Cardiac fibroblast (primary cell): Measurements from ENCODE around the gene SYNPO2L.
"Not testable (repeated sequence)": the region's sequence is repeated elsewhere in the genome, so short reads cannot be mapped to it uniquely, and the experiment has no call there.

Experiments used
- DNase-seq, 2 donors: peaks; one replicate each; pipeline versions ENCODE4 v3.0.0 to v3.0.0-alpha.2; 2010; ENCODE audit warnings: low read depth in 2 of 2
- H3K4me3 ChIP-seq, 2 donors: replicated peaks in 1 of 2; 1 replicate in 1 of 2; 2 replicates in 1 of 2; pipeline ENCODE4 v1.5.1; 2011; ENCODE audit warnings: low read depth in 2 of 2, low read length in 2 of 2, mild to moderate bottlenecking in 2 of 2, moderate library complexity in 1 of 2
- CTCF ChIP-seq: IDR thresholded peaks from one replicate; pipeline ENCODE4 v1.5.1; 2011; ENCODE audit warnings: low read depth, mild to moderate bottlenecking, low read length, inconsistent platforms

Gene SYNPO2L, protein sequence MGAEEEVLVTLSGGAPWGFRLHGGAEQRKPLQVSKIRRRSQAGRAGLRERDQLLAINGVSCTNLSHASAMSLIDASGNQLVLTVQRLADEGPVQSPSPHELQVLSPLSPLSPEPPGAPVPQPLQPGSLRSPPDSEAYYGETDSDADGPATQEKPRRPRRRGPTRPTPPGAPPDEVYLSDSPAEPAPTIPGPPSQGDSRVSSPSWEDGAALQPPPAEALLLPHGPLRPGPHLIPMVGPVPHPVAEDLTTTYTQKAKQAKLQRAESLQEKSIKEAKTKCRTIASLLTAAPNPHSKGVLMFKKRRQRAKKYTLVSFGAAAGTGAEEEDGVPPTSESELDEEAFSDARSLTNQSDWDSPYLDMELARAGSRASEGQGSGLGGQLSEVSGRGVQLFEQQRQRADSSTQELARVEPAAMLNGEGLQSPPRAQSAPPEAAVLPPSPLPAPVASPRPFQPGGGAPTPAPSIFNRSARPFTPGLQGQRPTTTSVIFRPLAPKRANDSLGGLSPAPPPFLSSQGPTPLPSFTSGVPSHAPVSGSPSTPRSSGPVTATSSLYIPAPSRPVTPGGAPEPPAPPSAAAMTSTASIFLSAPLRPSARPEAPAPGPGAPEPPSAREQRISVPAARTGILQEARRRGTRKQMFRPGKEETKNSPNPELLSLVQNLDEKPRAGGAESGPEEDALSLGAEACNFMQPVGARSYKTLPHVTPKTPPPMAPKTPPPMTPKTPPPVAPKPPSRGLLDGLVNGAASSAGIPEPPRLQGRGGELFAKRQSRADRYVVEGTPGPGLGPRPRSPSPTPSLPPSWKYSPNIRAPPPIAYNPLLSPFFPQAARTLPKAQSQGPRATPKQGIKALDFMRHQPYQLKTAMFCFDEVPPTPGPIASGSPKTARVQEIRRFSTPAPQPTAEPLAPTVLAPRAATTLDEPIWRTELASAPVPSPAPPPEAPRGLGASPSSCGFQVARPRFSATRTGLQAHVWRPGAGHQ

DNA sequence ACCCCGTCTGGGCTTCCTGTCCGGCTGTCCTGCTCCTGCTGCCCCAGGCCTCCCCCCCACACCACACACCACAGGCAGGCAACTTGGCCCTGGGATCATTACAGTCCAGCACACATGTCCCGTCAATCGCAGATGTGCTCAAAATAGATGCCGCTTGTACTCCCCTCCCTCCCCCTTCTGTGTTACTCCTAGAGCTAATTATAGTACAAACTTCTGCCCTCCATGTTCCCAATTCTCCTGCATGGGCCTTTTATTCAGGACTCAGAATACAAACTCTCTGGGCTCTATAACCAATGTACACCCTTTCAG, at the start of gene SYNPO2L:
Gene SYNPO2L, minus strand, starts transcription at position 40 of the 309 bp plus-strand sequence. CDS start 107 bp downstream, outside the sequence.
- TF ChIP-seq CTCF: no peak
- DNase-seq: no peak
- H3K4me3 ChIP-seq: no peak within 1 kb of the TSS

- DNase-seq, H3K4me3 ChIP-seq: not testable (repeated sequence)
Observed at GRCh38 chr10:73703924-73704323, 48.1 kb upstream of the SYNPO2L start.

DNA sequence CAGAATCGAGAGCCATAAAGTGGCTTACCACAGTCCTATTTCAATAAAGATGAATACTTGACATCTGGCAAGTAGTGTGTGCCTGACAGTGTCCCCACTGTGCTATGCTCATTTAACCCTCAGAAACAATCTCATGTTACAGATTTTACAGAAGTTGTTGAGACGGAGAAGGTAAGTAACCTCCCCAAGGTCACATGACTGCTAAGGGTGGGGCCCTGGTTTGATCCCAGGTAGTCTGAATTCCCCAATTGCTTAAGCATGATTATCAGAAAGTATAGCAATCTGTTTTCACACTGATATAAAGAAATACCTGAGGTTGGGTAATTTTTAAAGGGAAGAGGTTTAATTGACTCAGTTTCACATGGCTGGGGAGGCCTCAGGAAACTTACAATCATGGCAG, 43.0 kb upstream of the SYNPO2L start:
- DNase-seq, H3K4me3 ChIP-seq: not testable (repeated sequence)

- not testable (repeated sequence) for DNase-seq, H3K4me3 ChIP-seq
Observed at GRCh38 chr10:73697675-73698159, 41.9 kb upstream of the SYNPO2L start, which contains the start of gene AGAP5. Gene AGAP5, minus strand, starts transcription at chr10:73698109. Its CDS starts 354 bp downstream, at chr10:73697755.

DNA sequence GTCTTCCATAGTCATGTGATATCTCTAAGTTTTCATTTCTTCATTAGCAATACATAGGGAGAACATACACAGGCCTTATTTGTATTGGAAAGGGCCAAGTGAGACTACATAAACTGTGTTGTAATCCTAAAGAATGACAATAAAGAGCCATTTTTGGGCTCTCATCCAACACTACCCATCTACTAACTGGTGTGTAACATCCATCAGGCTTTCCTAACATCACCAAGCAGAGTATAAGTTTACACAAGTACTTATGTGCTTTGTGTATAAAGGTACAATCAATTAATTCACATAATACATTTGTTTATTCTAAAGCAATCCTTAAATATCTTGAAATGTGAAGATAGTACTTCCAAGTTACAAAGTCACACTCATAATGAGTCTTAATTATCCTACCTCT, 39.5 kb upstream of the SYNPO2L start:
- peak in 1 of 2 donors; percentile 33 for DNase-seq
- not testable (repeated sequence) for H3K4me3 ChIP-seq

- not testable (repeated sequence) for DNase-seq, H3K4me3 ChIP-seq
Observed at GRCh38 chr10:73690755-73691154, 34.9 kb upstream of the SYNPO2L start.

DNA sequence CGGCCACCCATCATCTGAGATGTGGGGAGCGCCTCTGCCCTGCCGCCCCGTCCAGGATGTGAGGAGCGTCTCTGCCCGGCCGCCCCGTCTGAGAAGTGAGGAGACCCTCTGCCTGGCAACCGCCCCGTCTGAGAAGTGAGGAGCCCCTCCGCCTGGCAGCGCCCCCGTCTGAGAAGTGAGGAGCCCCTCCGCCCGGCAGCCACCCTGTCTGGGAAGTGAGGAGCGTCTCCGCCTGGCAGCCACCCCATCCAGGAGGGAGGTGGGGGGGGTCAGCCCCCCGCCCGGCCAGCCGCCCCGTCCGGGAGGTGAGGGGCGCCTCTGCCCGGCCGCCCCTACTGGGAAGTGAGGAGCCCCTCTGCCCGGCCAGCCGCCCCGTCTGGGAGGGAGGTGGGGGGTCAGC, 33.8 kb upstream of the SYNPO2L start:
- DNase-seq, H3K4me3 ChIP-seq: not testable (repeated sequence)

- H3K4me3 ChIP-seq, DNase-seq: not testable (repeated sequence)
Observed at GRCh38 chr10:73687641-73688040, 31.8 kb upstream of the SYNPO2L start.

DNA sequence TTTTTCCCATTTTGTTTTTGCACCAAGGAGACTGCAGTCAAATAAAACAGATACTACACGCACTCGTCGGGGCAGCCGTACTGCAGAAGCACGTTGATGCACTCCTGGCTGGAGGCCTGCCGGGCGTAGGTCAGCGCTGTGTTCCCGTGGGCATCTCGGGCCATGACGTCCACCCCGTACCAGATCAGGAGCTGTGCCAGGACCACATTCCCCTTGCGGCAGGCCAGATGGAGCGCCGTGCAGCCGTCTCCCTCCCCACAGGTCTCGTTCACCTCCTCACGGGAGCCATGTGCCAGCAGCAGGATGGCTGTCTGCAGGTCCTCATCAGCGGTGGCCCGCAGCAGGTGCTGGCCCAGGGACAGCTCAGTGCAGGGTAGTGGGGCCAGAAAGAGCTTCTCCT, 18.7 kb upstream of the SYNPO2L start:
- H3K4me3 ChIP-seq, DNase-seq: not testable (repeated sequence)

GRCh38 chr10:73668378-73668777, 12.5 kb upstream of the SYNPO2L start:
- not testable (repeated sequence) for DNase-seq, H3K4me3 ChIP-seq

- not testable (repeated sequence) for H3K4me3 ChIP-seq
- peak in 1 of 2 donors; percentile 46 for DNase-seq
Observed at GRCh38 chr10:73666153-73666809, 10.5 kb upstream of the SYNPO2L start.

DNA sequence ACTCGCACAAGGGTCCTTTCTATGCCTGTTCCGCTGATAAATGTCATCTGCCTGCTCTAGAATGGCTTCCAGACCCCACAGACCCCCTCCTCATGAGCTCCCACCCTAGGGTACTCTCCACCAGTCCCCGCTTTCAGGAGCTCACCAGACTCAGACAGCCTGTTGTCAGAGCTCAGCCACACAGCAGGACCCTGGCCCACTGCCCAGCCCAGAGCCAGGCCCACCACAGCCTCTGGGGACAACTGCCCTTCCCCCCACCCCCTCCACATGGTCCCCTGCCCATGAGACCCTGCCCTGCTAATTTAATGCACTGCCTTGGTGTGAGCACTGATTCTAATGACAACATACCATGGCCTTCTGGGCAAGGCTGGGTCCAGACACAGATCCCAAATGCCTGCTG, 9.8 kb upstream of the SYNPO2L start:
- not testable (repeated sequence) for DNase-seq, H3K4me3 ChIP-seq

DNA sequence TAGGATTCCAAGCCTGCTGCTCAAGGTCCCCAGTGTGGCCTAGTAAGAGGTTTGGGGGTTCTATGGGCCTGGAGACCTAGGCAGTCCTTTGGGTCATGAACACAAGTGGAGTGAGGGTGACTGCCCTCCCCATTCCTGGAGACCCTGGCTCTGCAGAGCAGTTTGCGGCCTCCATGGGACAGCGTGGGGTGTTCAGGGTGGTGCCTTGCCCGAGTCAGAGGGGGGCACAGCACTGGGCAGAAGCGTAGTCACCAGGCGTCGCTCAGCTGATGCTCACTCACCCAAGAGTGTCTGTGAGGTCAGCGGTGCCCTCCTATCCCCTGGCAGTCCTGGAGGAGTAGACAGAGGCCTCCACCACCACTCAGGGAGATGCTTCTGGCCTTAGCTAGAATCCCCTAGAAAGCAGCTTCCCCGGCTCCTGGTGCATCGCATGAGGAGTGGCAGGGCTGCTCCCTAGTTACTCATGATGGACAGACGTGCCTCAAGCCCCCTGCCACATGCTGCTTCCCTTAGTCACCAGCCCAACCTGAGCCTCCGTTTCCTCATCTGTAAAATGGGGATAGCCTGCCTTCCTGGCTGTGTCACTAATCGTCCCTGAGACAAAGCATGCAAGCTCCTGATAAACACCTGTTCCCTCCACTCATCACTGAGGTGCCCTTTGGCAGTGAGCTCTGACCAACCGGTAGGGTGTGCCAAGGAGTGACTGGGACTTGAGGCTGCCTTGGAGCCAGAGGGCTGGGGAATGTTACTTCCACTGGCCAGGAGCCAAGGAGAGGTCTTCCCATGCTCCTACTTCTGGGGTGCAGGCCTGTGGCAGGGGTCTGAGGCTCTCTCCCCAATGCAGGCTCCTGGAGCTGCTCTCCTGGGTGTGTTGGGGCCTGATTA, 8.6 kb upstream of the SYNPO2L start:
- H3K4me3 ChIP-seq, DNase-seq: not testable (repeated sequence)

DNA sequence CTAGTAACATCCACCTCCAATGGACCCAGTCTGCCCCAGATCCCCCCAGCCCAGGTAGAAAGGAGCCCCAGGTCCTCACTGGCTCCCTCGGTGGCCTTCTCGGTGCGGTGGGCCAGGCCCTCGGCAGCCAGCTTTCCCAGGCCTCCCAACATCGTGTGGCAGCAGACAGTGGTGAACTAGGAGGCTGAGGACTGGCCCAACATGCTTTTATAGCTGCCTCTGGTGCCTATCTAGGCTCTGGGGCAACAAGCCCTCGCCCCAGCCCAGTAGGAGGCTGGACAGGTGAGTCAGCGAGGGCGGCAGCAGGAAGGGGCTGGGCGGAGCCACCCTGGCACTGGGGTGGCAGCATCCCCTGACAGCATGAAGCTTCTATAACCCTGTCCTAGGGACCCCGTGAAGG, 7.8 kb upstream of the SYNPO2L start:
- DNase-seq, H3K4me3 ChIP-seq: not testable (repeated sequence)

DNA sequence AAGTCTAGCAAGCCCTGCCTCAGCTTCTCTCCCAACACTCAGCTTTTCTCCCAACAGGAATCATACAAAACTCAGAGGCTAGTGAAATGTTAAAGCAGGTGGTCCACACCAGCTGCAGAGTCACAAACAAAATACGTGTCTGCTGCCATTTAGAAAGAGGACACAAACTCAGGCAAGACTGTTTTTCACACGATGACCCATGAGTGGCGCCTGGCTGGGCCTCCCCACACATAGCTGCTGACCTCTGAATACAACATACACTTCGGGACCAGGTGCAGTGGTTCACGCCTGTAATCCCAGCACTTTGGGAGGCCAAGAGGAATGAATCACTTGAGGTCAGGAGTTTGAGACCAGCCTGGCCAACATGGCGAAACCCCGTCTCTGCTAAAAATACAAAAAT, 6.9 kb upstream of the SYNPO2L start:
- not testable (repeated sequence) for H3K4me3 ChIP-seq, DNase-seq
